ENCODE results near the gene SPATA20. TPM values are rescaled to one million over a fixed set of nuclear protein-coding genes. Genes with fewer than 3 reads are reported as not detected.

The SPATA20 gene
- total RNA-seq = 18.9 TPM

GRCh38 chr17:50547035-50547735 is at the start of gene SPATA20:
SPATA20 (plus strand) TSS chr17:50547174; CDS start chr17:50547209, 35 bp downstream.
- Histone ChIP-seq H3K4me3 (ENCODE audit: low read length) (peak within 1 kb of the TSS; percentile 38), H3K27me3 (ENCODE audit: insufficient read depth, low read length) (no peaks in the 10 kb centered on the region), H3K4me1 (ENCODE audit: insufficient read depth, low read length) (peaks cover 22% of the 10 kb centered on the region), H3K9me3 (ENCODE audit: low read depth, low read length) (no peaks in the 10 kb centered on the region)

DNA sequence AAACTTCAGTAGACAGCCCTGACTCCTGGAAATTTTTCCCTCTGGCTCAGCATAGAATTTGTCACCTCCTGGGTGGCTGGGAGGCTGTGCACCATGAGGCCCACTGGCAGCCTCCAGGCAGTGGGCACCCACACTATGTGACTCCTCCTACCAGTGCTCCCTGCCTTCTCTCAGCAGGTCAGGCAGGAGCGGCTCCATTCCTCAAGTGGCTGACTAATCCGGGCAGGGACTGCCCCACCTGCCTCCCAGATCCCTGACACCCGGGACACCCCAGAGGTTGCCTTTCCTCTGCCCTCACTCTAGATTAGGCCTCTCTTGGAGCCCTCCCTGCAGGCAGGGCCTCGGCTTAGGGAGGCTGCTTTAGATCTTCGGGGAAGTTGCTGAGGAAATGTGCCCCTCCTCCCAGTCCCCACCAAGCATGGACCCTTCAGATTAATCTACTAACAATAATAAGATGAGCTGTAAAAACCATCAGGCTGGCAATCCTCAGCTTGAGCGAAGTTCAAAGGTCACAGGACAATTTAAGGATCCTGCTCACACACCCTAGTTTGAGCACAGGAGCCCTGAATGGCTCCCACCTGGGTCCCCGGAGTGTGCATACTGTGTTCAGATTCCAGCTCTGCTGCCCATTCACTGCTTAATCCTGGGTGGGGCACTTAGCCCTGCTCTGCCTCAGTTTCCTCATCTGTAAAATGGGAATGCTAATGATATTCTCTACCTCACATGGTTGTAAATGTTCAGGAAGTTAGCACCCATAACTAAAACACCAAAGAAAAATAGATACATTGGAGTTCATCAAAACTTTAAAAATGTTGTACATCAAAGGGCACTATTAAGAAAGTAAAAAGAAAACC is 48.7 kb upstream of the SPATA20 start:
- Histone ChIP-seq H3K9me3 (ENCODE audit: low read depth, low read length) (no peaks in the 10 kb centered on the region), H3K27me3 (ENCODE audit: insufficient read depth, low read length) (no peaks in the 10 kb centered on the region), H3K4me3 (ENCODE audit: low read length) (no peak overlapping the region), H3K4me1 (ENCODE audit: insufficient read depth, low read length) (no peaks in the 10 kb centered on the region)

GRCh38 chr17:50499270-50499669 is 47.7 kb upstream of the SPATA20 start:
- Histone ChIP-seq H3K4me1 (ENCODE audit: insufficient read depth, low read length) (peaks cover 4% of the 10 kb centered on the region), H3K9me3 (ENCODE audit: low read depth, low read length) (no peaks in the 10 kb centered on the region), H3K4me3 (ENCODE audit: low read length) (no peak overlapping the region), H3K27me3 (ENCODE audit: insufficient read depth, low read length) (no peaks in the 10 kb centered on the region)

DNA sequence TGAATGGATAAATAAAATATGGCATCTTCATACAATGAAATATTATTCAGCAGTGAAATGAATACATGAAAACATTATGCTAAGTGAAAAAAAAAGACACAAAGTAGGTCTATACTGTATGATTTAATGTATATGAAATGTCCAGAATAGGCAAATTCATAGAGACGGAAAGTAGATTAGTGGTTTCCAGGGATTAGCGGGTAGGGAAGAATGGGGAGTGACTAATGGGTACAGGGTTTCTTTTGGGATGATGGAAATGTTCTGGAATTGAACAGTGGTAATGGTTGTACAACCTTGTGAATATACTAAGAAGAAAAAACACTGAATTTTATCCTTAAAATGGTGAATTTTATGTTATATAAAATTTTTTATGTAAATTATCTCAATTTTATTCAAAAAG is 47.3 kb upstream of the SPATA20 start:
- H3K4me1 ChIP-seq (ENCODE audit: insufficient read depth, low read length) = peaks cover 7% of the 10 kb centered on the region
- no peaks in the 10 kb centered on the region for H3K9me3 ChIP-seq (ENCODE audit: low read depth, low read length)
- no peak overlapping the region for H3K4me3 ChIP-seq (ENCODE audit: low read length)
- no peaks in the 10 kb centered on the region for H3K27me3 ChIP-seq (ENCODE audit: insufficient read depth, low read length)

GRCh38 chr17:50501054-50501453 is 45.9 kb upstream of the SPATA20 start:
- H3K9me3 ChIP-seq (ENCODE audit: low read depth, low read length) = no peaks in the 10 kb centered on the region
- H3K4me1 ChIP-seq (ENCODE audit: insufficient read depth, low read length) = peaks cover 7% of the 10 kb centered on the region
- H3K4me3 ChIP-seq (ENCODE audit: low read length) = no peak overlapping the region
- no peaks in the 10 kb centered on the region for H3K27me3 ChIP-seq (ENCODE audit: insufficient read depth, low read length)

GRCh38 chr17:50502301-50502990 is 44.5 kb upstream of the SPATA20 start:
- Histone ChIP-seq H3K4me1 (ENCODE audit: insufficient read depth, low read length) (peaks cover 7% of the 10 kb centered on the region), H3K9me3 (ENCODE audit: low read depth, low read length) (no peaks in the 10 kb centered on the region), H3K27me3 (ENCODE audit: insufficient read depth, low read length) (no peaks in the 10 kb centered on the region), H3K4me3 (ENCODE audit: low read length) (no peak overlapping the region)

- H3K27me3 ChIP-seq (ENCODE audit: insufficient read depth, low read length) = no peaks in the 10 kb centered on the region
- H3K4me1 ChIP-seq (ENCODE audit: insufficient read depth, low read length) = peaks cover 15% of the 10 kb centered on the region
- no peak overlapping the region for H3K4me3 ChIP-seq (ENCODE audit: low read length)
- no peaks in the 10 kb centered on the region for H3K9me3 ChIP-seq (ENCODE audit: low read depth, low read length)
Observed at GRCh38 chr17:50505591-50506130, 41.3 kb upstream of the SPATA20 start.

GRCh38 chr17:50506298-50506697 is 40.7 kb upstream of the SPATA20 start:
- peaks cover 15% of the 10 kb centered on the region for H3K4me1 ChIP-seq (ENCODE audit: insufficient read depth, low read length)
- no peak overlapping the region for H3K4me3 ChIP-seq (ENCODE audit: low read length)
- H3K9me3 ChIP-seq (ENCODE audit: low read depth, low read length) = no peaks in the 10 kb centered on the region
- no peaks in the 10 kb centered on the region for H3K27me3 ChIP-seq (ENCODE audit: insufficient read depth, low read length)

GRCh38 chr17:50507871-50508572 is 39.0 kb upstream of the SPATA20 start, which contains the start of gene MYCBPAP:
MYCBPAP (plus strand) TSS chr17:50508439; CDS start chr17:50508675, 236 bp downstream.
- no peaks in the 10 kb centered on the region for H3K27me3 ChIP-seq (ENCODE audit: insufficient read depth, low read length)
- peaks cover 15% of the 10 kb centered on the region for H3K4me1 ChIP-seq (ENCODE audit: insufficient read depth, low read length)
- H3K4me3 ChIP-seq (ENCODE audit: low read length) = peak within 1 kb of the TSS; percentile 40
- H3K9me3 ChIP-seq (ENCODE audit: low read depth, low read length) = no peaks in the 10 kb centered on the region

- H3K27me3 ChIP-seq (ENCODE audit: insufficient read depth, low read length) = no peaks in the 10 kb centered on the region
- H3K4me1 ChIP-seq (ENCODE audit: insufficient read depth, low read length) = peaks cover 15% of the 10 kb centered on the region
- H3K9me3 ChIP-seq (ENCODE audit: low read depth, low read length) = no peaks in the 10 kb centered on the region
- H3K4me3 ChIP-seq (ENCODE audit: low read length) = peak overlapping the region; percentile 40
Observed at GRCh38 chr17:50508573-50509460, 38.2 kb upstream of the SPATA20 start.

DNA sequence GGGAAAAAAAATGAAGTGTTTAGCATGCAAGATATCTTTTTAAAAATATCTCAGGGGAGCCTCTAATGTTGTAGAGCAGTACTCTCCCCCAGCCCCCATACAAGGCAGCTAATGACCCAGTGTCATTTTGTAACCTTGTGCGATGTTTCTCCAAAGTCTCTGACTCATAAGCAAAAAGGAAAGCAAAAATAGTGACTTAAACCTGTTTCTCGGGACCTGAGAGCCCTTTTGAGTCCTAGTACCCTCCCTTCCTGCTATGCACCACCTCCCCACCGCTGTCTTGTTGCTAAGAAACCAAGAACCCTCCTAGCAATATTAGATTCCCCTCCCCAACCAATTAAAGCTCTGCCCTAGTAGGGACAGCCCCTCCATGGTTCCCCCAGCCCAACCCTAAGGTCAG is 35.9 kb upstream of the SPATA20 start:
- H3K9me3 ChIP-seq (ENCODE audit: low read depth, low read length) = no peaks in the 10 kb centered on the region
- H3K4me3 ChIP-seq (ENCODE audit: low read length) = no peak overlapping the region
- no peaks in the 10 kb centered on the region for H3K27me3 ChIP-seq (ENCODE audit: insufficient read depth, low read length)
- H3K4me1 ChIP-seq (ENCODE audit: insufficient read depth, low read length) = peaks cover 7% of the 10 kb centered on the region

DNA sequence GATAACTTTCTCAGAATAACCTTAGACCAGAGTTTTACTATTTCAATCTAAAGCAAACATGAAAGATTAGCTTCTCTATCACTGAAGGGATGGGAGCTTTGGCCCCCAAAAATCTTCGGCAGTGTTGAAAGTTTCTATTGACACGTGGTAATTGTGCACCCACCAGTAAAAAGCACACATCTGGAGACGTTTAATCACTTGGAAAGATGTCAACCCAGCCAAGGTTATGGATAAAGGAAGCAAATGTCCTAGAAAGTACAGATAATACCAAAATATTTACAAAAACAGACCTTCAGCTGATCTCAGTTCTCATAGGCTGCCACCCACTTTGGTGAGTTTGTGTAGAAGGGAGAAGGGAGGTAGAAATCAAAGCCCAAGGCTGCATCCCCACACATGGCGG is 33.5 kb upstream of the SPATA20 start:
- no peaks in the 10 kb centered on the region for H3K27me3 ChIP-seq (ENCODE audit: insufficient read depth, low read length)
- no peak overlapping the region for H3K4me3 ChIP-seq (ENCODE audit: low read length)
- H3K4me1 ChIP-seq (ENCODE audit: insufficient read depth, low read length) = peaks cover 6% of the 10 kb centered on the region
- H3K9me3 ChIP-seq (ENCODE audit: low read depth, low read length) = no peaks in the 10 kb centered on the region

DNA sequence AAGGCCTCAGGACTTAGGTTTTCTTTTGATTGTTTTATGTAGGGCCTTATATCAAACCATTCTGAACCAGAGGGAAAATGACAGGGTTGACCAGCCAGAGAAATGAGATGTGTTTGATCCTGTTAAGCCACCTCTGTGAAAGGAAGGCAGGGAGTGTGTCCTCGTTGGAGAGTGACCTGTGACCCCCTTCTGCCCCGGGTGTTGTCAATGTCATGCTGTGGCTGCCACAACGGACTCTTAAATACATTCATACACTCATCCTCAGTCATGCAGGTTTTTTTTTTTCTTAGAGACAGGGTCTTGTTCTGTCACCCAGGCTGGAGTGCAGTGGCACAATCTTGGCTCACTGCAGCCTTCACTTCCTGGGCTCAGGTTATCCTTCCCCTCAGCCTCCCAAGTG is 32.6 kb upstream of the SPATA20 start:
- Histone ChIP-seq H3K9me3 (ENCODE audit: low read depth, low read length) (no peaks in the 10 kb centered on the region), H3K27me3 (ENCODE audit: insufficient read depth, low read length) (no peaks in the 10 kb centered on the region)

More for the DNA sequence above, 32.6 kb upstream of the SPATA20 start:
- no peaks in the 10 kb centered on the region for H3K4me1 ChIP-seq (ENCODE audit: insufficient read depth, low read length)
- no peak overlapping the region for H3K4me3 ChIP-seq (ENCODE audit: low read length)

All from mononuclear cell (primary cell).